HepG2 (cell line): ENCODE measurements around the gene NR5A2. TPM values are rescaled to one million over a fixed set of nuclear protein-coding genes. Genes with fewer than 3 reads are reported as not detected.
A peak's percentile ranks its signal among the peaks of the same experiment; 100 is the strongest.

Source experiments
- AHR ChIP-seq: IDR thresholded peaks from 2 replicates; pipeline ENCODE4 v1.6.1; 2018; ENCODE audit warnings: missing genetic modification reagents, missing compliant biosample characterization
- ARID5B ChIP-seq: IDR thresholded peaks from 2 replicates; pipeline ENCODE4 v1.4.0; 2020; ENCODE audit warnings: mild to moderate bottlenecking, missing genetic modification reagents
- BRCA1 ChIP-seq: sonication (generic); formaldehyde crosslinking; IDR thresholded peaks from 2 replicates; pipeline ENCODE4 v1.4.0; 2020; ENCODE audit warnings: missing genetic modification reagents
- FOXA3 ChIP-seq: IDR thresholded peaks from 2 replicates; pipeline ENCODE4 v1.6.1; 2016; ENCODE audit warnings: missing genetic modification reagents, missing compliant biosample characterization
- FOXP4 ChIP-seq: sonication (generic); formaldehyde crosslinking; IDR thresholded peaks from 2 replicates; pipeline ENCODE4 v1.4.0; 2020; ENCODE audit warnings: missing genetic modification reagents
- GABPA ChIP-seq, 2 experiments: IDR thresholded peaks; 2 replicates each; pipeline ENCODE4 v1.6.1; 2011 to 2016; ENCODE audit warnings: low read depth in 2 of 2, low read length in 1 of 2, missing biosample characterization in 1 of 2, missing genetic modification characterization in 1 of 2
- HNRNPK ChIP-seq: fragments of 200-400 bp; formaldehyde crosslinking; IDR thresholded peaks from 2 replicates; pipeline ENCODE4 v1.6.1; 2018; ENCODE audit warnings: low read length, low read depth, moderate library complexity, mild to moderate bottlenecking; ENCODE audit not compliant: poor library complexity, severe bottlenecking
- KAT2B ChIP-seq: fragments of 150-350 bp; IDR thresholded peaks from 2 replicates; pipeline ENCODE4 v1.6.1; 2014; ENCODE audit warnings: low read depth, low read length, borderline replicate concordance
- MAFK ChIP-seq, 2 experiments: IDR thresholded peaks in 1 of 2; conservative IDR thresholded peaks in 1 of 2; 2 replicates each; pipeline ENCODE4 v1.6.1; 2011; ENCODE audit warnings: improper control_type of control experiment in 2 of 2, low read length in 2 of 2
- MIXL1 ChIP-seq: IDR thresholded peaks from 2 replicates; pipeline ENCODE4 v1.6.1; 2016
- NFIC ChIP-seq: IDR thresholded peaks from 2 replicates; pipeline ENCODE4 v1.6.1; 2012; ENCODE audit warnings: mild to moderate bottlenecking, low read length, inconsistent platforms
- POLR2AphosphoS2 ChIP-seq: IDR thresholded peaks from 2 replicates; pipeline ENCODE4 v1.6.1; 2011; ENCODE audit warnings: low read depth, low read length, improper control_type of control experiment
- TEAD3 ChIP-seq: optimal IDR thresholded peaks from 2 replicates; pipeline ENCODE3; 2016; ENCODE audit warnings: borderline replicate concordance
- TP53 ChIP-seq: sonication (generic); formaldehyde crosslinking; conservative IDR thresholded peaks from 2 replicates; pipeline ENCODE4 v1.4.0; 2020; ENCODE audit warnings: missing genetic modification reagents
- TSC22D2 ChIP-seq: sonication (generic); formaldehyde crosslinking; IDR thresholded peaks from 2 replicates; pipeline ENCODE4 v1.5.1; 2020; ENCODE audit warnings: missing genetic modification reagents, mild to moderate bottlenecking, borderline replicate concordance
- ZFP36L2 ChIP-seq: sonication (generic); formaldehyde crosslinking; IDR thresholded peaks from 2 replicates; pipeline ENCODE4 v1.4.0; 2020; ENCODE audit warnings: missing genetic modification reagents
- ZNF292 ChIP-seq: sonication (generic); formaldehyde crosslinking; IDR thresholded peaks from 2 replicates; pipeline ENCODE4 v1.8.1; 2022; ENCODE audit warnings: mild to moderate bottlenecking, low read depth, missing genetic modification reagents, borderline replicate concordance
- ZNF543 ChIP-seq: sonication (generic); formaldehyde crosslinking; IDR thresholded peaks from 2 replicates; pipeline ENCODE4 v1.4.0; 2020; ENCODE audit warnings: mild to moderate bottlenecking, missing genetic modification reagents
- ZZZ3 ChIP-seq: sonication (generic); formaldehyde crosslinking; IDR thresholded peaks from 2 replicates; pipeline ENCODE4 v1.4.0; 2020; ENCODE audit warnings: missing genetic modification reagents, mild to moderate bottlenecking, borderline replicate concordance
- polyA plus RNA-seq, 8 experiments: library from polyadenylated mRNA; depleted of rRNA in 3 of 8; stranded (reverse) in 7 of 8; unstranded in 1 of 8; fragments of >200 nt; fragmentation: Illumina TruSeq in 4 of 8; extraction: Trizol in 4 of 8; gene quantifications; 2 replicates each; pipeline versions ENCODE4 v1.2.1 to v1.2.3, GENCODE V29; 2011 to 2016; ENCODE audit warnings: low read depth in 4 of 8, missing spikeins in 1 of 8, mixed read lengths in 1 of 8; ENCODE audit not compliant: insufficient read depth in 1 of 8
- total RNA-seq, 5 experiments: library from RNA; depleted of rRNA; stranded (reverse); fragments of >200 nt; fragmentation: Illumina TruSeq; extraction: Trizol; gene quantifications; 2 replicates each; pipeline ENCODE4 v1.2.3, GENCODE V29; 2016; ENCODE audit warnings: low read depth in 1 of 5
- TF ChIP-seq, protein P1 (sequence below): sonication (generic); formaldehyde crosslinking; IDR thresholded peaks from 2 replicates; pipeline ENCODE4 v1.4.0; 2020; ENCODE audit warnings: low read depth, mild to moderate bottlenecking, missing genetic modification reagents
- TF ChIP-seq, protein P2 (sequence below): fragments of 450-650 bp; IDR thresholded peaks from 2 replicates; pipeline ENCODE4 v1.6.1; 2017

NR5A2 gene
- total and polyA plus RNA-seq, 2 of the 13 experiments (the other 11 are each of a cell fraction or from before 2014, with no cell fraction given) = 0.24 to 2.8 TPM

DNA sequence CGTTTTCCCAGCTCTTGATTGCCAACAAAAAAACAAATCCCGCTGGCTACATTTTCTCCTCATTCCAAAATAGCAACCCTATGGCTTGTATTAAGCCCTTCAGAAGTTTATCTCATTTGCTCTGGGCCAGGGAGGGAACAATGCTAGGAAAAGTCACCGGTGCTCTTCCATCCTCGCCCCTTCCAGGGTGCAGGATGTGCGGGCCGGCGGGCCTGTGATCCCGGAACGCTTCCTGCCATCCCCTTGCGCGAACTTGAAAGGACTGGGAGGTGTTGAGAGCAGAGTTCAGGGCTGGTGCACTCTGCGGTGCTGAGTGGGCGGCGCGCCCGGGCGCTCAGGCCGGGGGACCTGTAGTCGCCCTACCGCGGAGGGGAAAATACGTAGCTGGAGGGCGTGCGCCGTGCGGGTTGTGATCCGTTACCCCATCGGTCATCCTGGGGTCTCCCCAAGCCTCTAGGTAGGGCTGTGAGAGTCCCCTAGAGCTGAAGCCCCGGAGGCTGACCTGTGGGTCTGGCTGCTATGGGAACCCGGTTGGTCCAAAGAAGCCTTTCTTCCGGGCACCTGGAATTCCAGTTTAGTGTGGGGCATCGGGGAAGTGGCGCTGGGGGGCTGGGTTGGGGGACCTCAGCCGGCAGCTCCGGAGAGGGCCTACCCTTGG is 13.1 kb downstream of the NR5A2 start (continued):
- 0 out of 4 replicates have a peak, but pooled peaks of 1 of the 2 experiments have one; percentile 8 for TF ChIP-seq MAFK (conservative IDR thresholded peaks at IDR 0.05 in 1 of 2, IDR thresholded peaks at IDR 0.05 in 1 of 2; ENCODE audit: low read length in 2 of 2)
- TF ChIP-seq GABPA (IDR thresholded peaks at IDR 0.05; ENCODE audit: low read depth, low read length) = peak; percentile 76
- TF ChIP-seq GABPA (CRISPR knock-in tag; IDR thresholded peaks at IDR 0.05; ENCODE audit: low read depth) = peak; percentile 83
- TF ChIP-seq NFIC = no peak
- peak; percentile 66; the same call in 1 of the 2 replicates for TF ChIP-seq MIXL1 (CRISPR knock-in tag)
- no peak for TF ChIP-seq ZNF543 (CRISPR knock-in tag)
- peak; percentile 59 for TF ChIP-seq FOXA3 (CRISPR knock-in tag)
- TF ChIP-seq ARID5B (CRISPR knock-in tag) = peak; percentile 87
- no peak for TF ChIP-seq ZZZ3 (CRISPR knock-in tag)
- no peak for TF ChIP-seq TP53 (CRISPR knock-in tag)
- TF ChIP-seq TSC22D2 = 0 out of 2 replicates have a peak, but pooled peaks have one; percentile 39
- TF ChIP-seq FOXP4 (CRISPR knock-in tag) = peak; percentile 77
- no peak for TF ChIP-seq BRCA1 (CRISPR knock-in tag)
- TF ChIP-seq POLR2AphosphoS2 = no peak
- TF ChIP-seq ZNF292 (CRISPR knock-in tag) = 0 out of 2 replicates have a peak, but pooled peaks have one; percentile 39
- TF ChIP-seq, protein P1, sequence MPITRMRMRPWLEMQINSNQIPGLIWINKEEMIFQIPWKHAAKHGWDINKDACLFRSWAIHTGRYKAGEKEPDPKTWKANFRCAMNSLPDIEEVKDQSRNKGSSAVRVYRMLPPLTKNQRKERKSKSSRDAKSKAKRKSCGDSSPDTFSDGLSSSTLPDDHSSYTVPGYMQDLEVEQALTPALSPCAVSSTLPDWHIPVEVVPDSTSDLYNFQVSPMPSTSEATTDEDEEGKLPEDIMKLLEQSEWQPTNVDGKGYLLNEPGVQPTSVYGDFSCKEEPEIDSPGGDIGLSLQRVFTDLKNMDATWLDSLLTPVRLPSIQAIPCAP (CRISPR knock-in tag) = no peak
- TF ChIP-seq ZFP36L2 = no peak
- TF ChIP-seq KAT2B = no peak
- TF ChIP-seq AHR = 0 out of 2 replicates have a peak, but pooled peaks have one; percentile 65
- TF ChIP-seq TEAD3 (CRISPR knock-in tag) = peak; percentile 57
- no peak for TF ChIP-seq HNRNPK
- TF ChIP-seq, protein P2, sequence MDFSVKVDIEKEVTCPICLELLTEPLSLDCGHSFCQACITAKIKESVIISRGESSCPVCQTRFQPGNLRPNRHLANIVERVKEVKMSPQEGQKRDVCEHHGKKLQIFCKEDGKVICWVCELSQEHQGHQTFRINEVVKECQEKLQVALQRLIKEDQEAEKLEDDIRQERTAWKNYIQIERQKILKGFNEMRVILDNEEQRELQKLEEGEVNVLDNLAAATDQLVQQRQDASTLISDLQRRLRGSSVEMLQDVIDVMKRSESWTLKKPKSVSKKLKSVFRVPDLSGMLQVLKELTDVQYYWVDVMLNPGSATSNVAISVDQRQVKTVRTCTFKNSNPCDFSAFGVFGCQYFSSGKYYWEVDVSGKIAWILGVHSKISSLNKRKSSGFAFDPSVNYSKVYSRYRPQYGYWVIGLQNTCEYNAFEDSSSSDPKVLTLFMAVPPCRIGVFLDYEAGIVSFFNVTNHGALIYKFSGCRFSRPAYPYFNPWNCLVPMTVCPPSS = no peak
